SK-N-MC (cell line): ENCODE data around the gene PDS5A.

Source experiments
- EZH2 ChIP-seq: fragments of 200-600 bp; sonication (generic); IDR thresholded peaks from one replicate; pipeline ENCODE4 v1.6.1; 2017; ENCODE audit warnings: antibody characterized with exemption
- FOXP2 ChIP-seq: optimal IDR thresholded peaks from 2 replicates; pipeline ENCODE3; 2011; ENCODE audit warnings: mild to moderate bottlenecking, moderate library complexity; ENCODE audit not compliant: insufficient read depth; ENCODE audit errors: extremely low read length, control extremely low read depth
- POLR2AphosphoS5 ChIP-seq: IDR thresholded peaks from 2 replicates; pipeline ENCODE4 v1.6.1; 2012; ENCODE audit warnings: mild to moderate bottlenecking, low read depth, low read length, borderline replicate concordance

DNA sequence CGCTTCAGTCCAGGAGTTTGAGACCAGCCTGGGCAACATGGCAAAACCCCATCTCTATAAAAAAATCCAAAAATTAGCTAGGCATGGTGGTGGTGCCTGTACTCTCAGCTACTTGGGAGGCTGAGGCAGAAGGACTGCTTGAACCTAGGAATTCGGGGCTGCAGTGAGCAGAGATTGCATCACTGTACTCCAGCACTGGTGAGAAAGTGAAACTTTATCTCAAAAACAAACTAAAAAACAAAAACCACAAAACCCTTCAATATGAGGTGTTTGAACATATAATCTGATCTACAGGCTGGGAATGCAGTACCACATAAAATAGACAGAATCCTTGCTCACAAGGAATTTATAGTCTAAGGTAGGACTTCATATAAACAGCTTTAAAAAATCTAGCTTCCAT lies 103.9 kb downstream of the PDS5A start:
- no peak for TF ChIP-seq POLR2AphosphoS5
- TF ChIP-seq EZH2, result no peak
- TF ChIP-seq FOXP2, result no peak
